HEK293 (cell line): ENCODE data around the gene COBL.

Experiments
- CTCF ChIP-seq: fragments of 450-650 bp; formaldehyde crosslinking; IDR thresholded peaks from 2 replicates; pipeline ENCODE4 v1.5.1; 2016; ENCODE audit warnings: missing biosample characterization, missing genetic modification characterization
- KLF1 ChIP-seq: fragments of 450-650 bp; formaldehyde crosslinking; IDR thresholded peaks from 2 replicates; pipeline ENCODE4 v1.5.1; 2016; ENCODE audit warnings: missing biosample characterization, missing genetic modification characterization
- ZNF623 ChIP-seq: fragments of 450-650 bp; formaldehyde crosslinking; IDR thresholded peaks from 2 replicates; pipeline ENCODE4 v1.5.1; 2016; ENCODE audit warnings: missing biosample characterization, missing genetic modification characterization

GRCh38 chr7:51236470-51237132, 80.0 kb downstream of the COBL start:
- TF ChIP-seq CTCF (tag by site-specific recombination) (no peak), ZNF623 (tag by site-specific recombination) (no peak), KLF1 (tag by site-specific recombination) (no peak)
